ENCODE results near the gene DUSP7. TPM values are rescaled to one million over a fixed set of nuclear protein-coding genes. Genes with fewer than 3 reads are reported as not detected.

The DUSP7 gene
- polyA plus RNA-seq, 3 donors = 2.8 to 36.8 (median 3.9) TPM

DNA sequence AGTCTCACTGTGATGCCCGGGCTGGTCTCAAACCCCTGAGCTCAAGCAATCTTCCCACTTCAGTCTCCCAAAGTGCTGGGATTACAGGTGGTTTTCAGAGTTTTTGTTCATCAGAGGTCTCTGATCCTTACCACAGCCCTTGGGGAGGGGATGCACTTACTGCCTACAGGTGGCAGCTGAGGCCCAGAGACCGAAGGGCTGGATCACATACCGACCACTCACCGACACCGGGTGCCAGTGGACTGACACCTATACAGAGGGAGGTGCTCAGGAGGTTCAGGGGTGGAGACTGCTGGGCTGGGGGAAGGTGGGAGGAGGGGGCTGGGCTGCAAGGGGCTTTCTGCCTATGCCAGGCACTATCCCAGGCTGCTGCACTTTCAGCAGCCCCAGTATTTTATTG lies 19.5 kb downstream of the DUSP7 start:
- Mint-ChIP-seq H3K4me1 (peaks cover 2% of the 10 kb centered on the region), H3K27ac (no peak overlapping the region), H3K4me3 (no peak overlapping the region), H3K27me3 (ENCODE audit: low read depth in 3 of 3) (peaks cover 3 to 6% (median 4%) of the 10 kb centered on the region in 3 donors), H3K36me3 (no peaks in the 10 kb centered on the region), H3K9me3 (no peaks in the 10 kb centered on the region)
- Histone ChIP-seq H2AFZ (ENCODE audit: insufficient read depth, low read depth, low read length, poor library complexity, severe bottlenecking) (no peak overlapping the region), H3K9ac (ENCODE audit: insufficient read depth, low read length, poor library complexity, severe bottlenecking) (no peak overlapping the region), H3K36me3 (replicated peaks in 1 of 2; ENCODE audit: control insufficient read depth in 1 of 2, insufficient read depth in 2 of 2, low read length in 2 of 2) (no peaks in the 10 kb centered on the region), H3K4me3 (replicated peaks in 1 of 3; ENCODE audit: low read depth in 2 of 3, low read length in 3 of 3) (no peak overlapping the region), H3K27me3 (ENCODE audit: control insufficient read depth in 2 of 2, insufficient read depth in 2 of 2, low read length in 2 of 2) (no peaks in the 10 kb centered on the region), H3K9me3 (replicated peaks in 1 of 2; ENCODE audit: control insufficient read depth in 1 of 2, insufficient read depth in 1 of 2, low read length in 2 of 2) (no peaks in the 10 kb centered on the region), H3K79me2 (ENCODE audit: insufficient read depth, low read length) (no peaks in the 10 kb centered on the region), H3K4me1 (ENCODE audit: control insufficient read depth in 1 of 2, insufficient read depth in 2 of 2, low read length in 2 of 2) (no peaks in the 10 kb centered on the region), H3K4me2 (replicated peaks; ENCODE audit: extremely low read depth, low read length, poor library complexity, severe bottlenecking) (no peak overlapping the region), H4K20me1 (ENCODE audit: insufficient read depth, low read length) (no peaks in the 10 kb centered on the region), H3K27ac (ENCODE audit: low read depth in 1 of 2, low read length in 2 of 2) (no peak overlapping the region)
- intact Hi-C loops (cut with micrococcal nuclease) = no loop called here
- no peak for DNase-seq
- no peak for TF ChIP-seq CTCF (IDR thresholded peaks at IDR 0.05)
- 77% methylated on average over 4 of the region's 5 CpGs for WGBS (ENCODE audit: insufficient coverage)

GRCh38 chr3:52036222-52036694 lies 20.1 kb downstream of the DUSP7 start:
- no peaks in the 10 kb centered on the region for H3K27me3 ChIP-seq (ENCODE audit: control insufficient read depth in 2 of 2, insufficient read depth in 2 of 2, low read length in 2 of 2)
- H3K9ac ChIP-seq (ENCODE audit: insufficient read depth, low read length, poor library complexity, severe bottlenecking) = no peak overlapping the region
- peaks cover 3 to 6% (median 4%) of the 10 kb centered on the region in 3 donors for H3K27me3 Mint-ChIP-seq (ENCODE audit: low read depth in 3 of 3)
- intact Hi-C loops (cut with micrococcal nuclease) = no loop called here
- H3K4me1 ChIP-seq (ENCODE audit: control insufficient read depth in 1 of 2, insufficient read depth in 2 of 2, low read length in 2 of 2) = no peaks in the 10 kb centered on the region
- H3K4me3 ChIP-seq (replicated peaks in 1 of 3; ENCODE audit: low read depth in 2 of 3, low read length in 3 of 3) = no peak overlapping the region
- no peaks in the 10 kb centered on the region for H3K79me2 ChIP-seq (ENCODE audit: insufficient read depth, low read length)
- H2AFZ ChIP-seq (ENCODE audit: insufficient read depth, low read depth, low read length, poor library complexity, severe bottlenecking) = no peak overlapping the region
- H3K9me3 Mint-ChIP-seq = no peaks in the 10 kb centered on the region
- TF ChIP-seq CTCF (IDR thresholded peaks at IDR 0.05) = no peak
- no peak overlapping the region for H3K27ac Mint-ChIP-seq
- no peaks in the 10 kb centered on the region for H3K36me3 Mint-ChIP-seq
- H4K20me1 ChIP-seq (ENCODE audit: insufficient read depth, low read length) = no peaks in the 10 kb centered on the region
- no peak for DNase-seq
- no peaks in the 10 kb centered on the region for H3K36me3 ChIP-seq (replicated peaks in 1 of 2; ENCODE audit: control insufficient read depth in 1 of 2, insufficient read depth in 2 of 2, low read length in 2 of 2)
- no peak overlapping the region for H3K4me3 Mint-ChIP-seq
- no peak overlapping the region for H3K4me2 ChIP-seq (replicated peaks; ENCODE audit: extremely low read depth, low read length, poor library complexity, severe bottlenecking)
- WGBS (ENCODE audit: insufficient coverage) = 89% methylated on average over 4 of the region's 5 CpGs
- no peaks in the 10 kb centered on the region for H3K9me3 ChIP-seq (replicated peaks in 1 of 2; ENCODE audit: control insufficient read depth in 1 of 2, insufficient read depth in 1 of 2, low read length in 2 of 2)
- H3K4me1 Mint-ChIP-seq = peaks cover 2% of the 10 kb centered on the region
- H3K27ac ChIP-seq (ENCODE audit: low read depth in 1 of 2, low read length in 2 of 2) = no peak overlapping the region
